Testis (tissue), 3 donors: ENCODE measurements around the gene PODXL2. TPM values are rescaled to one million over a fixed set of nuclear protein-coding genes. Genes with fewer than 3 reads are reported as not detected.

ENCODE experiments used
- DNase-seq: peaks from one replicate; pipeline ENCODE4 v3.0.0-alpha.2; 2019
- H3K27ac ChIP-seq, 2 donors: fragments of 200-600 bp; sonication (generic); one replicate each; pipeline ENCODE4 v1.5.1; 2019
- H3K27me3 ChIP-seq: fragments of 200-600 bp; sonication (generic); one replicate; pipeline ENCODE4 v1.5.1; 2019
- H3K36me3 ChIP-seq: fragments of 200-600 bp; sonication (generic); one replicate; pipeline ENCODE4 v1.5.1; 2017; ENCODE audit warnings: low read depth; ENCODE audit errors: missing control alignments
- H3K4me1 ChIP-seq: fragments of 200-600 bp; sonication (generic); one replicate; pipeline ENCODE4 v1.5.1; 2019
- H3K4me3 ChIP-seq, 2 donors: fragments of 200-600 bp; sonication (generic); one replicate each; pipeline ENCODE4 v1.5.1; 2017 to 2019
- H3K9me3 ChIP-seq: fragments of 200-600 bp; sonication (generic); one replicate; pipeline ENCODE4 v1.5.1; 2017
- POLR2A ChIP-seq: fragments of 450-650 bp; IDR thresholded peaks from one replicate; pipeline ENCODE4 v1.6.1; 2017; ENCODE audit warnings: antibody characterized with exemption, mild to moderate bottlenecking, moderate library complexity
- WGBS, 2 donors: methylation state at CpG; one replicate each; pipeline ENCODE4 v1.1.5; 2018; 5-methylcytosine and 5-hydroxymethylcytosine counted together
- intact Hi-C: fragments of 100-400 bp; cut with DNase I; formaldehyde crosslinking; loops from one replicate; pipeline ENCODE4 v1.15.1; 2023; ENCODE audit warnings: low total_unique reads
- polyA plus RNA-seq: library from polyadenylated mRNA; stranded (reverse); fragments of 350-450 nt; fragmentation: Illumina TruSeq; extraction: RNeasy Lipid Tissue Mini Kit (QIAGEN cat#74804); gene quantifications from one replicate; pipeline ENCODE4 v1.2.3, GENCODE V29; 2014; ENCODE audit warnings: low read depth, low replicate concordance; ENCODE audit not compliant: insufficient read depth
- total RNA-seq, 2 donors: library from RNA; depleted of rRNA; stranded (reverse); fragments of >200 nt; gene quantifications; one replicate each; pipeline ENCODE4 v1.2.3, GENCODE V29; 2016
- TF ChIP-seq, protein P1 (sequence below), 3 experiments: fragments of 450-650 bp in 2 of 3; fragments of 200-600 bp in 1 of 3; sonication (generic) in 1 of 3; IDR thresholded peaks; one replicate each; pipeline ENCODE4 v1.5.1; 2016 to 2019; ENCODE audit warnings: antibody characterized with exemption in 3 of 3, mild to moderate bottlenecking in 2 of 3, moderate library complexity in 1 of 3

The PODXL2 gene
- total and polyA plus RNA-seq, 3 donors from 2014 or later = 51.3 to 88.8 (median 71.9) TPM

GRCh38 chr3:127644641-127645370, 15.8 kb downstream of the PODXL2 start:
- Histone ChIP-seq H3K36me3 (no peaks in the 10 kb centered on the region), H3K4me1 (peaks cover 3% of the 10 kb centered on the region), H3K27me3 (no peaks in the 10 kb centered on the region), H3K4me3 (no peak overlapping the region), H3K27ac (no peak overlapping the region), H3K9me3 (no peaks in the 10 kb centered on the region)
- WGBS, 2 donors = 87 to 89% methylated on average over 5 of the region's 5 CpGs
- TF ChIP-seq POLR2A = no peak
- TF ChIP-seq, protein P1, sequence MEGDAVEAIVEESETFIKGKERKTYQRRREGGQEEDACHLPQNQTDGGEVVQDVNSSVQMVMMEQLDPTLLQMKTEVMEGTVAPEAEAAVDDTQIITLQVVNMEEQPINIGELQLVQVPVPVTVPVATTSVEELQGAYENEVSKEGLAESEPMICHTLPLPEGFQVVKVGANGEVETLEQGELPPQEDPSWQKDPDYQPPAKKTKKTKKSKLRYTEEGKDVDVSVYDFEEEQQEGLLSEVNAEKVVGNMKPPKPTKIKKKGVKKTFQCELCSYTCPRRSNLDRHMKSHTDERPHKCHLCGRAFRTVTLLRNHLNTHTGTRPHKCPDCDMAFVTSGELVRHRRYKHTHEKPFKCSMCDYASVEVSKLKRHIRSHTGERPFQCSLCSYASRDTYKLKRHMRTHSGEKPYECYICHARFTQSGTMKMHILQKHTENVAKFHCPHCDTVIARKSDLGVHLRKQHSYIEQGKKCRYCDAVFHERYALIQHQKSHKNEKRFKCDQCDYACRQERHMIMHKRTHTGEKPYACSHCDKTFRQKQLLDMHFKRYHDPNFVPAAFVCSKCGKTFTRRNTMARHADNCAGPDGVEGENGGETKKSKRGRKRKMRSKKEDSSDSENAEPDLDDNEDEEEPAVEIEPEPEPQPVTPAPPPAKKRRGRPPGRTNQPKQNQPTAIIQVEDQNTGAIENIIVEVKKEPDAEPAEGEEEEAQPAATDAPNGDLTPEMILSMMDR (IDR thresholded peaks at IDR 0.05) = no peak
- no peak for DNase-seq
- intact Hi-C loops = no loop called here

- no peak overlapping the region for H3K4me3 ChIP-seq
- H3K27me3 ChIP-seq = no peaks in the 10 kb centered on the region
- H3K36me3 ChIP-seq = no peaks in the 10 kb centered on the region
- intact Hi-C loops = no loop called here
- 92 to 93% methylated on average over 8 of the region's 8 CpGs for WGBS, 2 donors
- H3K27ac ChIP-seq = no peak overlapping the region
- H3K4me1 ChIP-seq = peaks cover 3% of the 10 kb centered on the region
- no peak for TF ChIP-seq POLR2A
- TF ChIP-seq, protein P1 (IDR thresholded peaks at IDR 0.05) = no peak
- no peak for DNase-seq
- no peaks in the 10 kb centered on the region for H3K9me3 ChIP-seq
Measured at GRCh38 chr3:127645371-127646015, 16.5 kb downstream of the PODXL2 start.

DNA sequence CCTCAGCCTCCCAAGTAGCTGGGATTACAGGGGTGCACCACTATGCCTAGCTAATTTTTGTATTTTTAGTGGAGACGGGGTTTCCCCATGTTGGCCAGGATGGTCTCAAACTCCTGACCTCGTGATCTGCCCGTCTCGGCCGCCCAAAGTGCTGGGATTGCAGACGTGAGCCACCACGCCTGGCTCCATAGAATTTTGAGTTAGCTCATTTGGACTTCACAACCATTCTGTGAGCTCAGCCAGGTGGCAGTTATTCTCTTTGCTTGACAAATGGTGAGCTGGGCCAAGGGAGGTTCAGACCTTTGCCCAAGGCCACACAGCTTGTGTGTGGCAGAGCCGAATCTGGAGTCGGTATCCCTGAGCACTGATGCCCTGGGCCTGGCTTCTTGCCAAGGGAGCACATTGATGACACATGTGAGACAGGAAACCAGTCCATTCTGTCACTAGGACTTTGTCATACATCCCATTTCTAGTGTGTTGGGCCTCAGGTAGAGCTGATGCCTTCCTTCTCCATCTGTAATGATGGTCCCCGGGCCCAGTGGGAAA, 17.6 kb downstream of the PODXL2 start:
- H3K9me3 ChIP-seq = no peaks in the 10 kb centered on the region
- intact Hi-C loops = no loop called here
- DNase-seq = no peak
- no peaks in the 10 kb centered on the region for H3K36me3 ChIP-seq
- TF ChIP-seq, protein P1 (IDR thresholded peaks at IDR 0.05) = no peak
- TF ChIP-seq POLR2A = no peak
- WGBS, 2 donors = 76 to 89% methylated on average over 10 of the region's 10 CpGs
- peaks cover 3% of the 10 kb centered on the region for H3K4me1 ChIP-seq
- no peaks in the 10 kb centered on the region for H3K27me3 ChIP-seq
- no peak overlapping the region for H3K27ac ChIP-seq
- H3K4me3 ChIP-seq = no peak overlapping the region

- no peak overlapping the region for H3K27ac ChIP-seq
- WGBS, 2 donors = 69 to 73% methylated on average over 13 of the region's 13 CpGs
- intact Hi-C loops = no loop called here
- no peaks in the 10 kb centered on the region for H3K36me3 ChIP-seq
- no peaks in the 10 kb centered on the region for H3K27me3 ChIP-seq
- H3K4me3 ChIP-seq = no peak overlapping the region
- TF ChIP-seq POLR2A = no peak
- TF ChIP-seq, protein P1 (IDR thresholded peaks at IDR 0.05) = no peak
- no peaks in the 10 kb centered on the region for H3K9me3 ChIP-seq
- H3K4me1 ChIP-seq = peaks cover 3% of the 10 kb centered on the region
- DNase-seq = no peak
Measured at GRCh38 chr3:127647166-127647844, 18.3 kb downstream of the PODXL2 start.
